Neural cell (in vitro differentiated cells): Measurements from ENCODE around the gene DRICH1.

Source experiments
- CTCF ChIP-seq: fragments of 450-650 bp; IDR thresholded peaks from 2 replicates; pipeline ENCODE4 v1.5.1; 2014; ENCODE audit warnings: antibody characterized with exemption, mild to moderate bottlenecking, moderate library complexity; ENCODE audit not compliant: poor library complexity, severe bottlenecking
- EZH2 ChIP-seq: fragments of 200-600, 300-800 bp; shearing (Covaris generic), sonication (generic); IDR thresholded peaks from 2 replicates; pipeline ENCODE4 v1.6.1; 2014; ENCODE audit warnings: antibody characterized with exemption, low read length, borderline replicate concordance, mild to moderate bottlenecking; ENCODE audit not compliant: insufficient read depth, poor library complexity, severe bottlenecking
- POLR2AphosphoS5 ChIP-seq: IDR thresholded peaks from 2 replicates; pipeline ENCODE4 v1.6.1; 2012
- REST ChIP-seq: IDR thresholded peaks from 2 replicates; pipeline ENCODE4 v1.6.1; 2012; ENCODE audit warnings: borderline replicate concordance
- SMC3 ChIP-seq: fragments of 450-650 bp; conservative IDR thresholded peaks from 2 replicates; pipeline ENCODE4 v1.6.1; 2014; ENCODE audit warnings: antibody characterized with exemption, mild to moderate bottlenecking, moderate library complexity; ENCODE audit not compliant: poor library complexity
- TAF1 ChIP-seq: IDR thresholded peaks from 2 replicates; pipeline ENCODE4 v1.6.1; 2012; ENCODE audit warnings: low read depth

- TF ChIP-seq POLR2AphosphoS5 (no peak), CTCF (no peak), REST (no peak), EZH2 (no peak), TAF1 (no peak), SMC3 (no peak)
Measured at GRCh38 chr22:23574877-23575276, 57.2 kb downstream of the DRICH1 start.
